ENCODE results near the gene SF3B6. TPM values are rescaled to one million over a fixed set of nuclear protein-coding genes. Genes with fewer than 3 reads are reported as not detected.

SF3B6 gene
- total and polyA plus RNA-seq, 2 experiments from 2014 or later, result 88.5 to 238 TPM

- TF ChIP-seq CTCF (IDR thresholded peaks at IDR 0.05; ENCODE audit: low read depth, low read length), result no peak
These were observed 20.4 kb downstream of the SF3B6 start for GRCh38 chr2:24055750-24056149.

GRCh38 chr2:24054366-24055010 is 21.6 kb downstream of the SF3B6 start:
- Histone ChIP-seq H3K36me3 (no peaks in the 10 kb centered on the region), H3K27me3 (no peaks in the 10 kb centered on the region), H3K4me3 (no peak overlapping the region), H3K4me1 (ENCODE audit: low read depth) (no peaks in the 10 kb centered on the region), H3K9me3 (ENCODE audit: low read depth) (no peaks in the 10 kb centered on the region), H3K27ac (no peak overlapping the region)
- DNase-seq (ENCODE audit: low read depth in 1 of 2, low spot score in 1 of 2), result peak in 1 of 2 donors; percentile 15
- TF ChIP-seq CTCF (IDR thresholded peaks at IDR 0.05; ENCODE audit: low read depth, low read length), result no peak

More at GRCh38 chr2:24055750-24056149, 20.4 kb downstream of the SF3B6 start:
- Histone ChIP-seq H3K4me1 (ENCODE audit: low read depth) (no peaks in the 10 kb centered on the region), H3K9me3 (ENCODE audit: low read depth) (no peaks in the 10 kb centered on the region), H3K27me3 (no peaks in the 10 kb centered on the region), H3K4me3 (no peak overlapping the region), H3K27ac (no peak overlapping the region), H3K36me3 (no peaks in the 10 kb centered on the region)
- DNase-seq (ENCODE audit: low read depth in 1 of 2, low spot score in 1 of 2), result no peak

GRCh38 chr2:24052951-24053350 is 23.2 kb downstream of the SF3B6 start:
- Histone ChIP-seq H3K27me3 (no peaks in the 10 kb centered on the region), H3K9me3 (ENCODE audit: low read depth) (no peaks in the 10 kb centered on the region), H3K4me3 (no peak overlapping the region), H3K36me3 (no peaks in the 10 kb centered on the region), H3K27ac (no peak overlapping the region), H3K4me1 (ENCODE audit: low read depth) (no peaks in the 10 kb centered on the region)
- no peak for DNase-seq (ENCODE audit: low read depth in 1 of 2, low spot score in 1 of 2)
- TF ChIP-seq CTCF (IDR thresholded peaks at IDR 0.05; ENCODE audit: low read depth, low read length), result no peak

- no peak for DNase-seq (ENCODE audit: low read depth in 1 of 2, low spot score in 1 of 2)
- Histone ChIP-seq H3K4me3 (no peak overlapping the region), H3K27ac (no peak overlapping the region), H3K36me3 (no peaks in the 10 kb centered on the region), H3K4me1 (ENCODE audit: low read depth) (no peaks in the 10 kb centered on the region), H3K9me3 (ENCODE audit: low read depth) (no peaks in the 10 kb centered on the region), H3K27me3 (no peaks in the 10 kb centered on the region)
- no peak for TF ChIP-seq CTCF (IDR thresholded peaks at IDR 0.05; ENCODE audit: low read depth, low read length)
These were observed 24.3 kb downstream of the SF3B6 start for GRCh38 chr2:24051833-24052232.

GRCh38 chr2:24050041-24050979 is 25.8 kb downstream of the SF3B6 start:
- peak; percentile 31 to 56 for DNase-seq (ENCODE audit: low read depth in 1 of 2, low spot score in 1 of 2)
- Histone ChIP-seq H3K4me1 (ENCODE audit: low read depth) (peaks cover 5% of the 10 kb centered on the region), H3K27me3 (no peaks in the 10 kb centered on the region), H3K4me3 (peak overlapping the region; percentile 77), H3K36me3 (no peaks in the 10 kb centered on the region), H3K27ac (no peak overlapping the region), H3K9me3 (ENCODE audit: low read depth) (no peaks in the 10 kb centered on the region)
- TF ChIP-seq CTCF (IDR thresholded peaks at IDR 0.05; ENCODE audit: low read depth, low read length), result no peak
